ACC112 (cell line): ENCODE data around the gene CLSTN1.
A peak's percentile ranks its signal among the peaks of the same experiment; 100 is the strongest.
"Not testable (repeated sequence)": the region's sequence is repeated elsewhere in the genome, so short reads cannot be mapped to it uniquely, and the experiment has no call there.

ENCODE experiments used
- H2AFZ ChIP-seq: fragments of 200-600 bp; sonication (generic); one replicate; pipeline ENCODE4 v1.6.0; 2017; ENCODE audit warnings: antibody characterized with exemption, low read length; ENCODE audit not compliant: unreplicated experiment
- H3K27ac ChIP-seq: fragments of 200-600 bp; sonication (generic); 2 replicates; pipeline ENCODE4 v1.5.1; 2014; ENCODE audit warnings: low read depth, mild to moderate bottlenecking, antibody characterized with exemption, low read length, moderate library complexity
- H3K27me3 ChIP-seq: fragments of 200-600 bp; sonication (generic); 2 replicates; pipeline ENCODE4 v1.6.1; 2014; ENCODE audit warnings: mild to moderate bottlenecking, antibody characterized with exemption, low read length, moderate library complexity, mixed read lengths; ENCODE audit not compliant: insufficient read depth
- H3K36me3 ChIP-seq: fragments of 200-600 bp; sonication (generic); 2 replicates; pipeline ENCODE4 v1.6.1; 2016; ENCODE audit warnings: mild to moderate bottlenecking, antibody characterized with exemption, low read length, moderate library complexity, mixed read lengths; ENCODE audit not compliant: insufficient read depth
- H3K4me1 ChIP-seq: fragments of 200-600 bp; sonication (generic); one replicate; pipeline ENCODE4 v1.6.1; 2016; ENCODE audit warnings: low read length, mixed read lengths; ENCODE audit not compliant: insufficient read depth, unreplicated experiment, control insufficient read depth
- H3K4me3 ChIP-seq: fragments of 200-600 bp; sonication (generic); 2 replicates; pipeline ENCODE4 v1.5.1; 2014; ENCODE audit warnings: mild to moderate bottlenecking, low read depth, low read length
- H3K79me2 ChIP-seq: fragments of 200-600 bp; sonication (generic); one replicate; pipeline ENCODE4 v1.6.0; 2016; ENCODE audit warnings: low read length; ENCODE audit not compliant: control insufficient read depth, unreplicated experiment, insufficient read depth

CLSTN1 gene

GRCh38 chr1:9811239-9811966 lies 12.4 kb downstream of the CLSTN1 start:
- H3K27ac ChIP-seq = no peak overlapping the region
- no peaks in the 10 kb centered on the region for H3K36me3 ChIP-seq
- no peaks in the 10 kb centered on the region for H3K27me3 ChIP-seq
- H3K79me2 ChIP-seq = peaks cover 50% of the 10 kb centered on the region
- no peak overlapping the region for H2AFZ ChIP-seq
- H3K4me1 ChIP-seq = no peaks in the 10 kb centered on the region
- no peak overlapping the region for H3K4me3 ChIP-seq

GRCh38 chr1:9809100-9809510 lies 14.7 kb downstream of the CLSTN1 start:
- Histone ChIP-seq H3K4me3 (no peak overlapping the region), H2AFZ (no peak overlapping the region), H3K27me3 (no peaks in the 10 kb centered on the region), H3K4me1 (no peaks in the 10 kb centered on the region), H3K27ac (no peak overlapping the region), H3K79me2 (peaks cover 42% of the 10 kb centered on the region), H3K36me3 (no peaks in the 10 kb centered on the region)

GRCh38 chr1:9808459-9808858 lies 15.3 kb downstream of the CLSTN1 start:
- no peak overlapping the region for H3K27ac ChIP-seq
- H3K4me1 ChIP-seq = no peaks in the 10 kb centered on the region
- H3K4me3 ChIP-seq = no peak overlapping the region
- no peak overlapping the region for H2AFZ ChIP-seq
- no peaks in the 10 kb centered on the region for H3K36me3 ChIP-seq
- H3K27me3 ChIP-seq = no peaks in the 10 kb centered on the region
- H3K79me2 ChIP-seq = peaks cover 42% of the 10 kb centered on the region

GRCh38 chr1:9807541-9807940 lies 16.2 kb downstream of the CLSTN1 start:
- H3K27me3 ChIP-seq = no peaks in the 10 kb centered on the region
- H3K36me3 ChIP-seq = no peaks in the 10 kb centered on the region
- H3K79me2 ChIP-seq = peaks cover 42% of the 10 kb centered on the region
- H3K4me3 ChIP-seq = no peak overlapping the region
- H2AFZ ChIP-seq = no peak overlapping the region
- no peaks in the 10 kb centered on the region for H3K4me1 ChIP-seq
- H3K27ac ChIP-seq = no peak overlapping the region

GRCh38 chr1:9805972-9806371 lies 17.8 kb downstream of the CLSTN1 start:
- not testable (repeated sequence) for H3K4me3 ChIP-seq, H2AFZ ChIP-seq, H3K27me3 ChIP-seq, H3K36me3 ChIP-seq, H3K27ac ChIP-seq, H3K4me1 ChIP-seq
- H3K79me2 ChIP-seq = peaks cover 40% of the 10 kb centered on the region

- H3K4me1 ChIP-seq = no peaks in the 10 kb centered on the region
- peaks cover 38% of the 10 kb centered on the region for H3K79me2 ChIP-seq
- no peaks in the 10 kb centered on the region for H3K27me3 ChIP-seq
- no peaks in the 10 kb centered on the region for H3K36me3 ChIP-seq
- no peak overlapping the region for H3K27ac ChIP-seq
- no peak overlapping the region for H3K4me3 ChIP-seq
- no peak overlapping the region for H2AFZ ChIP-seq
Measured at GRCh38 chr1:9805006-9805508, 18.7 kb downstream of the CLSTN1 start.

- not testable (repeated sequence) for H3K27me3 ChIP-seq, H3K4me1 ChIP-seq, H3K27ac ChIP-seq, H3K36me3 ChIP-seq, H2AFZ ChIP-seq, H3K4me3 ChIP-seq
- H3K79me2 ChIP-seq = peaks cover 39% of the 10 kb centered on the region
Measured at GRCh38 chr1:9803003-9803918, 20.5 kb downstream of the CLSTN1 start.

GRCh38 chr1:9801909-9802308 lies 21.9 kb downstream of the CLSTN1 start:
- Histone ChIP-seq H2AFZ (no peak overlapping the region), H3K79me2 (peaks cover 36% of the 10 kb centered on the region), H3K4me1 (peaks cover 9% of the 10 kb centered on the region), H3K27ac (no peak overlapping the region), H3K36me3 (no peaks in the 10 kb centered on the region), H3K4me3 (no peak overlapping the region), H3K27me3 (no peaks in the 10 kb centered on the region)

- Histone ChIP-seq H3K4me3 (peak overlapping the region; percentile 49; the same call in 1 of the 2 replicates), H3K27ac (peak overlapping the region; percentile 39), H3K4me1 (peaks cover 18% of the 10 kb centered on the region), H3K36me3 (no peaks in the 10 kb centered on the region), H3K79me2 (peaks cover 47% of the 10 kb centered on the region), H3K27me3 (no peaks in the 10 kb centered on the region), H2AFZ (peak overlapping the region; percentile 3)
Measured at GRCh38 chr1:9798236-9799130, 25.3 kb downstream of the CLSTN1 start.

- peaks cover 18% of the 10 kb centered on the region for H3K4me1 ChIP-seq
Measured at GRCh38 chr1:9797049-9797448, 26.7 kb downstream of the CLSTN1 start.

More at GRCh38 chr1:9797049-9797448, 26.7 kb downstream of the CLSTN1 start:
- Histone ChIP-seq H3K27me3 (no peaks in the 10 kb centered on the region), H3K27ac (no peak overlapping the region), H3K79me2 (peaks cover 60% of the 10 kb centered on the region), H3K36me3 (no peaks in the 10 kb centered on the region), H2AFZ (no peak overlapping the region), H3K4me3 (no peak overlapping the region)
